IMR-90 (cell line): ENCODE measurements around the gene MICAL2. TPM values are rescaled to one million over a fixed set of nuclear protein-coding genes. Genes with fewer than 3 reads are reported as not detected.
A peak's percentile ranks its signal among the peaks of the same experiment; 100 is the strongest.

Experiments
- ATAC-seq: fragments of 200-7000 bp; cut with Tn5 transposase; 2 replicates; pipeline ENCODE4 v1.9.1; 2020; ENCODE audit warnings: low read depth, mild to moderate bottlenecking, moderate library complexity
- BruUV-seq: library from RNA; stranded (reverse); fragments of 400-500 nt; replicated peaks from 2 replicates; lab custom pipeline; 2021; lab: Mats Ljungman, UMichigan
- CTCF ChIA-PET: fragments of 300-600 bp; formaldehyde crosslinking; extraction: SDS; loops from one replicate; lab custom pipeline; 2021; ENCODE audit warnings: antibody characterized with exemption; lab: Yijun Ruan, JAX
- POLR2A ChIA-PET: fragments of 300-600 bp; sonication (Branson Sonifier 250); formaldehyde crosslinking; loops from one replicate; lab custom pipeline; 2022; ENCODE audit warnings: antibody characterized with exemption; ENCODE audit not compliant: unreplicated experiment; lab: Charles Lee
- DNase-seq: peaks from one replicate; pipeline ENCODE4 v3.0.0; 2013
- H2AFZ ChIP-seq: replicated peaks from 2 replicates; pipeline ENCODE3; 2013; ENCODE audit warnings: low read length, mild to moderate bottlenecking; ENCODE audit not compliant: poor library complexity
- H2AK5ac ChIP-seq: 2 replicates; pipeline ENCODE4 v1.6.1; 2013; ENCODE audit warnings: low read depth, low read length, inconsistent platforms
- H2AK9ac ChIP-seq: replicated peaks from 2 replicates; pipeline ENCODE3; 2013; ENCODE audit warnings: mild to moderate bottlenecking, low read depth, low read length, moderate library complexity; ENCODE audit not compliant: poor library complexity
- H2BK120ac ChIP-seq: 2 replicates; pipeline ENCODE4 v1.6.1; 2013; ENCODE audit warnings: low read depth, low read length, inconsistent platforms
- H2BK15ac ChIP-seq: 3 replicates; pipeline ENCODE4 v1.6.1; 2013; ENCODE audit warnings: low read depth, low read length, inconsistent platforms
- H2BK20ac ChIP-seq: 2 replicates; pipeline ENCODE4 v1.6.1; 2013; ENCODE audit warnings: low read depth, mild to moderate bottlenecking, inconsistent platforms, low read length, moderate library complexity
- H2BK5ac ChIP-seq: 2 replicates; pipeline ENCODE4 v1.6.1; 2013; ENCODE audit warnings: mild to moderate bottlenecking, low read depth, low read length, inconsistent platforms; ENCODE audit not compliant: poor library complexity, severe bottlenecking
- H3K14ac ChIP-seq: replicated peaks from 2 replicates; pipeline ENCODE4 v1.6.1; 2013; ENCODE audit warnings: low read depth, low read length, inconsistent platforms
- H3K18ac ChIP-seq: 2 replicates; pipeline ENCODE4 v1.6.1; 2013; ENCODE audit warnings: low read depth, low read length, control low read depth
- H3K23ac ChIP-seq: 2 replicates; pipeline ENCODE4 v1.6.1; 2013; ENCODE audit warnings: low read depth, low read length, inconsistent platforms
- H3K27ac ChIP-seq: 2 replicates; pipeline ENCODE4 v1.5.1; 2013; ENCODE audit warnings: mild to moderate bottlenecking, control low read depth, low read length; ENCODE audit not compliant: insufficient read depth
- H3K27me3 ChIP-seq: 2 replicates; pipeline ENCODE4 v1.6.1; 2013; ENCODE audit warnings: low read length; ENCODE audit not compliant: control insufficient read depth, insufficient read depth
- H3K36me3 ChIP-seq: 2 replicates; pipeline ENCODE4 v1.6.1; 2013; ENCODE audit warnings: low read length, mixed read lengths; ENCODE audit not compliant: control insufficient read depth, insufficient read depth
- H3K4ac ChIP-seq: 2 replicates; pipeline ENCODE4 v1.6.1; 2013; ENCODE audit warnings: low read depth, low read length, inconsistent platforms
- H3K4me1 ChIP-seq: 2 replicates; pipeline ENCODE4 v1.6.1; 2013; ENCODE audit warnings: low read length, mixed read lengths; ENCODE audit not compliant: control insufficient read depth, insufficient read depth
- H3K4me2 ChIP-seq: 2 replicates; pipeline ENCODE4 v1.6.1; 2013; ENCODE audit warnings: low read depth, mild to moderate bottlenecking, control low read depth, low read length, moderate library complexity
- H3K4me3 ChIP-seq: 2 replicates; pipeline ENCODE4 v1.5.1; 2013; ENCODE audit warnings: low read depth, mild to moderate bottlenecking, control low read depth, low read length, moderate library complexity; ENCODE audit not compliant: insufficient read depth
- H3K56ac ChIP-seq: 2 replicates; pipeline ENCODE4 v1.6.1; 2013; ENCODE audit warnings: low read length, inconsistent platforms; ENCODE audit not compliant: insufficient read depth; ENCODE audit errors: extremely low read depth
- H3K79me1 ChIP-seq, 2 experiments: 2 replicates each; pipeline ENCODE4 v1.6.1; 2013; ENCODE audit warnings: low read length in 2 of 2, inconsistent platforms in 1 of 2, low read depth in 1 of 2
- H3K9ac ChIP-seq: 2 replicates; pipeline ENCODE4 v1.6.1; 2013; ENCODE audit warnings: low read depth, low read length, control low read depth
- H3K9me1 ChIP-seq: 2 replicates; pipeline ENCODE4 v1.6.1; 2013; ENCODE audit warnings: low read length, inconsistent platforms; ENCODE audit not compliant: insufficient read depth
- H3K9me3 ChIP-seq: 2 replicates; pipeline ENCODE4 v1.6.1; 2013; ENCODE audit warnings: low read length; ENCODE audit not compliant: control insufficient read depth, insufficient read depth
- H4K20me1 ChIP-seq: 2 replicates; pipeline ENCODE4 v1.6.1; 2013; ENCODE audit warnings: low read length, inconsistent platforms; ENCODE audit not compliant: insufficient read depth
- H4K5ac ChIP-seq: 2 replicates; pipeline ENCODE4 v1.6.1; 2013; ENCODE audit warnings: mild to moderate bottlenecking, low read depth, low read length, control low read depth
- H4K8ac ChIP-seq, 2 experiments: 2 replicates each; pipeline ENCODE4 v1.6.1; 2013; ENCODE audit warnings: low read depth in 2 of 2, low read length in 2 of 2, control low read depth in 1 of 2, inconsistent platforms in 1 of 2
- H4K91ac ChIP-seq: 2 replicates; pipeline ENCODE4 v1.6.1; 2013; ENCODE audit warnings: low read depth, low read length, inconsistent platforms; ENCODE audit not compliant: insufficient read depth
- CEBPB ChIP-seq: IDR thresholded peaks from 2 replicates; pipeline ENCODE4 v1.6.1; 2012; ENCODE audit warnings: low read depth, low read length, improper control_type of control experiment
- FOS ChIP-seq: fragments of 150-350 bp; IDR thresholded peaks from 2 replicates; pipeline ENCODE4 v1.6.1; 2016; ENCODE audit warnings: low read depth, low read length
- MAZ ChIP-seq: IDR thresholded peaks from 2 replicates; pipeline ENCODE4 v1.6.1; 2012; ENCODE audit warnings: low read depth, mild to moderate bottlenecking, low read length, improper control_type of control experiment, moderate library complexity, borderline replicate concordance
- MXI1 ChIP-seq: IDR thresholded peaks from 2 replicates; pipeline ENCODE4 v1.6.1; 2012; ENCODE audit warnings: low read depth, mild to moderate bottlenecking, low read length, moderate library complexity, borderline replicate concordance
- NFE2L2 ChIP-seq: fragments of 150-350 bp; IDR thresholded peaks from 2 replicates; pipeline ENCODE4 v1.6.1; 2016; ENCODE audit warnings: low read depth, mild to moderate bottlenecking, low read length
- RAD21 ChIP-seq: IDR thresholded peaks from 2 replicates; pipeline ENCODE4 v1.6.1; 2012; ENCODE audit warnings: low read length, improper control_type of control experiment
- RFX5 ChIP-seq: IDR thresholded peaks from 2 replicates; pipeline ENCODE4 v1.8.0; 2012; ENCODE audit warnings: low read depth, mild to moderate bottlenecking, low read length, moderate library complexity
- SMC3 ChIP-seq: fragments of 150-350 bp; IDR thresholded peaks from 2 replicates; pipeline ENCODE4 v1.6.1; 2016; ENCODE audit warnings: low read depth, mild to moderate bottlenecking, antibody characterized with exemption, low read length, moderate library complexity
- WGBS, 2 experiments: methylation state at CpG; one replicate each; pipeline versions ENCODE4 v1.1.5 to v1.1.7; 2013; ENCODE audit warnings: missing lambda C conversion rate in 2 of 2; ENCODE audit not compliant: insufficient read length in 1 of 2; ENCODE audit errors: extremely low coverage in 2 of 2; 5-methylcytosine and 5-hydroxymethylcytosine counted together
- dilution Hi-C: fragments of 300-500 bp; cut with HindIII; formaldehyde crosslinking; loops from one replicate; pipeline ENCODE4 v1.14.3; 2018; ENCODE audit warnings: low sequenced_read_pairs; ENCODE audit not compliant: unreplicated experiment
- in situ Hi-C: fragments of 300-500 bp; cut with MboI; formaldehyde crosslinking; loops from 3 replicates; pipeline ENCODE4 v1.14.3; 2019; ENCODE audit warnings: low sequenced_read_pairs, inconsistent platforms, mixed read lengths
- intact Hi-C: fragments of 100-400 bp; cut with micrococcal nuclease; formaldehyde crosslinking; loops from 2 replicates; pipeline ENCODE4 v1.10.0; 2022
- polyA plus RNA-seq, 3 experiments: library from polyadenylated mRNA; depleted of rRNA; stranded (reverse); fragments of >200 nt; gene quantifications; 2 replicates each; pipeline ENCODE4 v1.2.3, GENCODE V29; 2012; ENCODE audit warnings: low replicate concordance in 1 of 3
- total RNA-seq: library from RNA; depleted of rRNA; stranded (reverse); fragments of >200 nt; gene quantifications from 2 replicates; pipeline ENCODE4 v1.2.3, GENCODE V29; 2012
- TF ChIP-seq, protein P1 (sequence below): fragments of 150-350 bp; IDR thresholded peaks from 2 replicates; pipeline ENCODE4 v1.6.1; 2016; ENCODE audit warnings: low read depth, mild to moderate bottlenecking, low read length, moderate library complexity, borderline replicate concordance
- TF ChIP-seq, protein P2 (sequence below): fragments of 150-350 bp; IDR thresholded peaks from 2 replicates; pipeline ENCODE4 v1.6.1; 2017; ENCODE audit warnings: mild to moderate bottlenecking, antibody characterized with exemption, low read length, low read depth

MICAL2 gene
- total and polyA plus RNA-seq, 2 of the 4 experiments (the other 2 are of a cell fraction) = 170 to 336 TPM

DNA sequence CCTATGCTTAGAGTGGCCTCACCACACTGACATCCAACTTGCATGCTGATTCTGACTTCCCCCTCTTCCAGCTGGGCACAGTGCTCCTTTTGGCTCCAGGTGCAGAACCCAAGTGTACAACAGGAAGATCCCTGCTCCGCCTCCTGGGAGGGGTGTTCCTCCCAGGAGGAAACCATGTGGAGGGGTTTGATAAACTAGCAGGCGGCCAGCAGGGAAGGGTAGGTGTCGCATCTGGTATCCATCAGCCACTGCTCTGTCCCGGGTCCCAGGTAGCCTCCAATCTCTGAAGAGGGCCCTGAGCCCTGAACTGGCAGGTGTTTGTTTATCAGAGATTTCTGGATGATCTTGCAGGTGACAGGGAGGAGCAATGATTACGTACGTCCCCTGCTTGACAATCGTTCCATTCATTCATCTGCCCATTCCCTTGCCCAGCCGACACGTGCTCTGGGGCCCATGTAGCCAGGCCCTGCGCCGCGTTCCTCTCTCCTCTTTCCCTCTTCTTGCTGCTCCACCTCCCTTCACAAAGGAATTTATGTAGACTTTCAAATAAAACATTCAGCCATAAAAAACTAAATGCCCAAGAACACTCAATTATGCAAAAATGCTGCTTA lies 41.2 kb upstream of the MICAL2 start:
- WGBS, 2 experiments = 78% methylated on average over 3 of the region's 12 CpGs; no CpG with 5 or more reads in 1 of the 2 experiments
- TF ChIP-seq SMC3 (no peak), CEBPB (no peak), MXI1 (no peak), RAD21 (no peak), NFE2L2 (no peak), RFX5 (no peak), FOS (no peak), MAZ (no peak)
- TF ChIP-seq, protein P1, sequence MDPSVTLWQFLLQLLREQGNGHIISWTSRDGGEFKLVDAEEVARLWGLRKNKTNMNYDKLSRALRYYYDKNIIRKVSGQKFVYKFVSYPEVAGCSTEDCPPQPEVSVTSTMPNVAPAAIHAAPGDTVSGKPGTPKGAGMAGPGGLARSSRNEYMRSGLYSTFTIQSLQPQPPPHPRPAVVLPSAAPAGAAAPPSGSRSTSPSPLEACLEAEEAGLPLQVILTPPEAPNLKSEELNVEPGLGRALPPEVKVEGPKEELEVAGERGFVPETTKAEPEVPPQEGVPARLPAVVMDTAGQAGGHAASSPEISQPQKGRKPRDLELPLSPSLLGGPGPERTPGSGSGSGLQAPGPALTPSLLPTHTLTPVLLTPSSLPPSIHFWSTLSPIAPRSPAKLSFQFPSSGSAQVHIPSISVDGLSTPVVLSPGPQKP = no peak
- TF ChIP-seq, protein P2, sequence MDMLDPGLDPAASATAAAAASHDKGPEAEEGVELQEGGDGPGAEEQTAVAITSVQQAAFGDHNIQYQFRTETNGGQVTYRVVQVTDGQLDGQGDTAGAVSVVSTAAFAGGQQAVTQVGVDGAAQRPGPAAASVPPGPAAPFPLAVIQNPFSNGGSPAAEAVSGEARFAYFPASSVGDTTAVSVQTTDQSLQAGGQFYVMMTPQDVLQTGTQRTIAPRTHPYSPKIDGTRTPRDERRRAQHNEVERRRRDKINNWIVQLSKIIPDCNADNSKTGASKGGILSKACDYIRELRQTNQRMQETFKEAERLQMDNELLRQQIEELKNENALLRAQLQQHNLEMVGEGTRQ = no peak
- Histone ChIP-seq H3K4me2 (no peak overlapping the region), H3K9me1 (peaks cover 29% of the 10 kb centered on the region), H3K14ac (no peak overlapping the region; the same call in 1 of the 2 replicates), H3K18ac (peak overlapping the region; percentile 21; the same call in 1 of the 2 replicates), H3K27ac (no peak overlapping the region), H4K8ac (peak overlapping the region in 1 of 2 experiments; percentile 53; a peak in 1 of 4 replicates), H3K27me3 (no peaks in the 10 kb centered on the region), H3K9me3 (no peaks in the 10 kb centered on the region; the same call in 1 of the 2 replicates), H2BK20ac (peak overlapping the region; percentile 72; the same call in 1 of the 2 replicates), H2BK5ac (peak overlapping the region; percentile 51), H4K20me1 (no peaks in the 10 kb centered on the region), H2AFZ (no peak overlapping the region), H3K79me1 (peaks cover 0 to 35% of the 10 kb centered on the region in 2 experiments; a peak in 3 of 4 replicates), H2BK120ac (peak overlapping the region; percentile 61), H2AK5ac (peak overlapping the region; percentile 88), H3K23ac (no peak overlapping the region), H3K9ac (no peak overlapping the region), H3K4ac (peak overlapping the region; percentile 53), H4K91ac (peak overlapping the region; percentile 68), H2AK9ac (peak overlapping the region; percentile 55), H3K4me3 (no peak overlapping the region), H3K36me3 (no peaks in the 10 kb centered on the region), H3K56ac (no peak overlapping the region), H2BK15ac (peak overlapping the region; percentile 91; the same call in 2 of the 3 replicates), H4K5ac (no peak overlapping the region), H3K4me1 (peaks cover 22% of the 10 kb centered on the region)
- BruUV-seq = no TSS peak
- in situ Hi-C loops = no loop called here
- dilution Hi-C loops = no loop called here
- no peak for DNase-seq
- ChIA-PET CTCF (no interaction called here), POLR2A (no interaction called here)
- intact Hi-C loops = no loop called here
- ATAC-seq = no peak
